Daoy (cell line): ENCODE data around the gene SEMA3D. TPM values are rescaled to one million over a fixed set of nuclear protein-coding genes. Genes with fewer than 3 reads are reported as not detected.
"Not testable (repeated sequence)": the region's sequence is repeated elsewhere in the genome, so short reads cannot be mapped to it uniquely, and the experiment has no call there.

Experiments
- DNase-seq: peaks from one replicate; pipeline ENCODE4 v3.0.0-alpha.2; 2015; ENCODE audit warnings: low read depth
- total RNA-seq: library from RNA; depleted of rRNA; stranded (reverse); fragments of >200 nt; shearing (Covaris generic); gene quantifications from 2 replicates; pipeline ENCODE4 v1.2.3, GENCODE V29; 2014

Gene SEMA3D
- total RNA-seq, 1 experiment from 2014 or later: 1.8 TPM

DNA sequence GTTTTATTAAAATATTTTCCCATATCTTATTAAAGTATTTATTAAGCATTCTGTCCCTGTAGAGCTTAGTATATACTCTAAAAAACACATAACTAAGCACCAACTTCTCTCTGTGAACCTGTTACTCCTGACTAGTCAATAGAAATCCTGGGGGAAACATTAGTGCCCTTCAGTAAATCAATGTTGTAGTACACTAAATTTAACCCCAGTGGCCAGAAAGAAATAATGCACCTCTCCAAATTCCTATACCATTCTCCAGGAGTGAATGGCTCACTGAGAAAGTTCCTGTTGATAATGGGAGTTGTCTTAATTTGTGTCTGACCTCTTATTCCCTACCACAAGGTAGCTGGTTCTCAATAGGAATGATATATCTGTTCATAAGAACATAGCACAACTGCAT lies 188.2 kb downstream of the SEMA3D start:
- no peak for DNase-seq

DNA sequence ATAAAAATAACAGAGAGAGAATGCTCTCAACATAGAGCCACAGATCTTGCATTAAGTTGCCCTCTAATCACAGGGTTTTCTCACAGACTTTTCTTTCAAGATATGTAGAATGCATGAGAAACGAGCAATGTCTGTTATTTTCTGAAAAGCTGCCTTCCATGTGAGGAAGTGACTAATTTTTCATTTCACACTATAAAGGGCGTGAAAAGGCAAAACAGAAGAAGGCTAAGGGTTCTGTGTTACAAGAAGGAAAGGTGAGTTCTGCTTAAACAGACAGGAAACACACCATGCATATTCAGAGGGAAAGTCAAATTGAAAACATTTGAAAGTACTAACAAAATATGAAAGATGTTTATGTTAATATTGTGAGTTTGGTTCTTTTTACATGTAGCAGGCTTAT lies 189.2 kb downstream of the SEMA3D start:
- DNase-seq: no peak

DNA sequence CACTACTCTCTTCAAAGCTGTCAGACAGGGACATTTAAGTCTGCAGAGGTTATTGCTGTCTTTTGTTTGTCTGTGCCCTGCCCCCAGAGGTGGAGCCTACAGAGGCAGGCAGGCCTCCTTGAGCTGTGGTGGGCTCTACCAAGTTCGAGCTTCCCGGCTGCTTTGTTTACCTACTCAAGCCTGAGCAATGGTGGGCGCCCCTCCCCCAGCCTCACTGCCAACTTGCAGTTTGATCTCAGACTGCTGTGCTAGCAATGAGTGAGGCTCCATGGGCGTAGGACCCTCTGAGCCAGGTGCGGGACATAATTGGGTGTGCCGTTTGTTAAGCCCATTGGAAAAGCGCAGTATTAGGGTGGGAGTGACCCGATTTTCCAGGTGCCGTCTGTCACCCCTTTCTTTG lies 193.9 kb downstream of the SEMA3D start:
- not testable (repeated sequence) for DNase-seq

DNA sequence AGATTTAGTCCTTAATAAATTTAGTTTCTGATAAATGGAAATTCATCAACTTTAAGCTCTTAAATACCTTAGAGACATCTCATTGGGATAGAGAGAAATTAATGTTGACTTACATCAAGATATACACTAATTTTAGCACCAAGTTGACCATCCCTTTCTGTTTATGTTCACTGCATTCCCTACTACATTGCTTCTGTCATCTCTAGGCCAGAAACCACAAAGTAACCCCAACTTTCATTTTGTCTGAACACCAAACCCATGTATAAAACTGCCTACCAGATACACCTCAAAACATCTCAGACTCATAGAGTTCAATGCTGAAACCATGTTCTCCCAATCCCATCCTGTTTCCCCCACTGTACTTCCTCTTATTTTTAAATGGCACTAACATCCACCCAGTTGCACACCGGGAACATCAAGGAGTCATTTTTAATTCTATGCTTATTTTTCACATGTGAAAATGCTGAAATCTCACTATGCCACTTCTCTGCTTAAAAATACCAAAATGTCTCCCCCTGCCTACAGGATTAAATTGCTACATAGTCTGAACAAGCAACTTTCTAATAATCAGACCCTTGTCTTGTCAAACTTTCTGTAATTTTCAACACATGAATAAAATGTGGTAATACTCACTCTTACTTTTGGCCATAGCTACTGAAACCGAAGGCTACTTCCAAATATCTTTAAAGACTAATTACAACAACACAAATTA lies 201.6 kb downstream of the SEMA3D start:
- DNase-seq: no peak

DNA sequence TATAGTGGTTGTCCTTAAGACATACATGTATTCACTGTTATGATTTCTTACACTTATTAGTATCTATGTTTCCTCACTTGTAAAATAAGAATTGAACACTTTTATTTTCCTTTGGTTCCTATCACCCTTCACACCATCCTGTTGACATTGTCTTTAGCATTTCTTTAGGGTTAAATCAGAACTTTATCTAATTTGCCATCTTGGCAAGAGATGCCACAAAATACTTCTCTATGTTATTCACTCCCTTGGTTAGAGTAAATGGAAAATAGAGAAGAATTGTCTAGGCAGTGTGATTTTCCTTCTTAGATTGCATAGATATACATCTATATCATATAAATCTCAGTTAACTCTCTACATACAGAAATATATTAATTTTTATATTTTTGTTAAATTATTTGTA lies 204.7 kb downstream of the SEMA3D start:
- DNase-seq: no peak

DNA sequence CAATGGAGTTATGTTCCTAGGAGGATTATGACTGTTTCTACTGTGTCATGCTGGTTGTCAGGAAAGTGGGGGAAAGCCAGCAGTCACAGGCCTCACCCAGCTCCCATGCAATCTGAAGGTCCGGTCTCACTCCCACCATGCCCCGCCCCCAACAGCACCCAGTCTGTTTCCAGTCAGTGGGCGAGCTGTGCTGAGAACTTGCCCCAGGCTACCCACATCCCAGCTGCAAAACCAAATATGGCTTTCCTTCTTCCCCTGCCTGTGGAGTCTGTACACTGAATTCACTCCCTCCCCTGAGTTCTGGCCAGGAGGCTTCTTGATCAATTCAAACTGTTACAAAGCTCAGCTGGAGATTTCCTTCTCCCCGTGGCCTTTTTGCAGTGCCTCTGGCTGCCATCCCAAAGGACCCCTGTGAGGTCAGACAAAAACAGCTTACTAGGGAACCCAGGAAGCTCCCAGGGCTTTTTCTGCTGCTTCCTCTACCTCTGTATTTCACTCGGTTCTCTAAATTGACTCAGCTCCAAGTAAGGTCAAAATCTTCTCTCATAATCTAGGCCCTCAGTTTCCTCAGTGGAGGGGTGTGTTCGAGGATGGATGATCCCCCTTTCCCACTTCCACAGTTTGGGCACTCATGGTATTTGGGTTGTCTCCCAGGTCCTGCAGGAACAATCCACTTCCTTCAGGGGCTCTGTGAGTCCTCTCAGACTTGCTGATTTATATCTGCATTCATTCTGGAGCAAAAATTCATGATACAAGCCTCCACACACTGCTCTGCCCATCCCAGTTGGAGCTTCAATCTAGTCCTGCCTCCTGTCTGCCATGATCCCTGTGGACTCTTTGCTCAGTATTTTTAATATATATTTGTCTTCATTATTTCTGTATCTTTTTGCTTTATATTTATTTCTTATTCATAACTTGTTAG lies 205.5 kb downstream of the SEMA3D start:
- DNase-seq: peak; percentile 2

DNA sequence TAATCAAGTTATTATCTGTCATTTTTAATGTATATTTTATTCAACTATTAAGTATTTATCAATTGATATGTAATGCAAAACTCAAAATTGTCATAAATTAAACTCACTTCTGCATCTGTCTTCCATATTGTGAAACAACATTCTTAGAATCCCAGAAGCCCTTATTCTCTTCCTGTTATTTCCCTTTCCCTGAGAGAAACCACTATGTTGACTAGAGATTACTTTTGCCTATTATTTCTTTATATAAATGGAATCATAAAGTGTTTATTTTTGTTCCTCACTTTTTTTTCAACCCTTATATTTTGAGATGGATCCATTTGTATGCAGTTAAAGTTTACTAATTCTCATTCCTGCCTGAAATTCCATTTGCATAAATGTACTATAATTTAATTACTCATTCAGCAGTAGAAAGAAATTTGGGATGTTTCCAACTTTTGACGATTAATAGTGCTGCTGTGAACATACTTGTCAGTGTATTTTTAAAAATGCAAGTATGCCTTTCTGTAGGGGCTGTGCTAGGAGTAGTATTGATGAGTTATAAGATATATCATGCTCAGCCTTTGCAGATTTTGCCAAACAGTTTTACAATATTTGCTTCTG lies 211.2 kb downstream of the SEMA3D start:
- DNase-seq: no peak

DNA sequence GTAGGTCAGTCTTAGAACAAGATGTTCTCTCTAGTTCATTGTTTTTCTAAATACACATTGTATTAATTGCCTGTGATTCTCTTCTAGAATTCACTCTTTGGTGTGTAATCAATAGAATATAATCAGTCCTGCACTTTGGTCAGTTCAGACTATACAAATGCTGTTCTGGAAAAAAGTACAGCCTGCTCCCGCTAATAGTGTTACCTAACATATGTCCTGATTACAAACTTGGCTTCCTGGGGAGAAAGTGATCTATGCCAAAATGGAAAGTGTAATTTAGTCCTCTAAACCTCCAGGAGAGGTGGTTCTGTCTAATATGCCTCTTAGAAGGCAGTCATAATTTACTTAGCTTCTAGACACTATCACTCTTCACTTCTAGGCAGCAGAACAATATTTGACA lies 215.5 kb downstream of the SEMA3D start:
- no peak for DNase-seq

DNA sequence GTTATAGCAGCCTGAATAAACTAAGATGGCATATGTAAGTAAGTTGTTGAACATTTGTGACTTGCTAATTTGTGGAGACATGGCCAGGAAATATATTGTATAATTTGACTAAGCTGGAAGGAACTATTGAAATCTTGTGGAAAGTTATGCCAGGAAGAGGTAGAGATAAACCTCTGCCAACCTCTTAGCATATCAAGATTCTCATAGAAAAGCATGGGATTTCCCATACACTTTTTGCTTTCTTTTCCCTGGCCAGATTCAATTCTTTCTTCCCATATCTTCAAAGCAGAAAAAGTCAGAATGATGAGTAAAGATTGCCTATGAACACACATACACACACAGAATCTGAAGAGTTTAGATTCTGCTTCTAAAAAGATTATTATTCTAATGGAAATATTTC lies 216.2 kb downstream of the SEMA3D start:
- no peak for DNase-seq

DNA sequence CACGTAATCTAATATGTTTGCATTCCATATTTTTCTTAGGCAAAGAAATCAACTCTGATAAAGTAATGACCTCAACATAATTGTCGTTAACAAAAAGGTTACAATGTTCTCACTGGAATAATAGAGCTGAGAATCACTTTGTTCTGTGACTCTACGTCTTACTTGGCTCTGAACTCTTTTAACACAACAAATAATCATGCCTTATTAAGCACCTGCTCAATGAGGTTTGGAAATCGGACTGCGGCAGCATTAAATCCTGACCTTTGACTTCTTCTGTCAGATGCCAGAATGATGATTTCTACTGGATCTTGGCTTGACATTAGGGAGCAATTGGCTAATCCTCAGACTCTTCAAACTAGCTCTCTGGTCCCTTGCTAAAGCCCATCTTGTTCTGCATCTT lies 233.6 kb downstream of the SEMA3D start:
- no peak for DNase-seq

DNA sequence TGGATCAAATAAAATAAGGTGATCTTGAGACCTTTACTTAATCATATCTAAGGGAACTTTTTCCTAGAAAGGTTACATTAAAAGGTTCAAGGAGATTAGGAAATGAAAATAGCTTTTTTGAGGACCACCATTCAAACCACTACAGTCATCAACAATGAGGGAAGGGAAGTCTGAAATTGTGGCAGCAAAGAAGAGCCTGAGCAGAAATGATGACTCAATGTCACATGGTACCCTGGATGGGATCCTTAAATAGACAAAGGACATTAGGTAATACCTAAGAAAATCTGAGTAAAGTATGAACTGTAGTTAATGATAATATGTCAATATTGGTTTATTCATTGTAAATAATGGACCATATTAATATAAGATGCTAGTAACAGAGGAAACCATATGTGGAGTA lies 236.0 kb downstream of the SEMA3D start:
- peak; percentile 8 for DNase-seq

DNA sequence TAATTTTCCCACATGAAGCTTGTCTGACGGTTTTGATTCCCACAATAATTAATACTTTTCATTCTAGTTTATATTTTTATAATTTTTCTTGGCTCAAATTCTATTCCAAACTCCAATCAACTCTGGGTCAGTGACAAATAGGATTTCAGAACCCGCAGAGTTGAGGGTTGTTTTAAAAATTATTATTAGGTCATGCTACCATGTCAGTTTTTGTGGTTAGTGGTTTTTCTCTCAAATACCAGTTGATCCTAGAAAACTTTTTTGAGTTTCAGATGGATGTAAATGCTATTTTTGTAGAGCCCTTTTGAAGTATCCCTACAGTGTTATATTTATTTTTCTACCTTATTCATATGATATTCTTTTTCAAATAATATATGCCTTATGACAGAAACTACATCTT lies 237.4 kb downstream of the SEMA3D start:
- DNase-seq: no peak

DNA sequence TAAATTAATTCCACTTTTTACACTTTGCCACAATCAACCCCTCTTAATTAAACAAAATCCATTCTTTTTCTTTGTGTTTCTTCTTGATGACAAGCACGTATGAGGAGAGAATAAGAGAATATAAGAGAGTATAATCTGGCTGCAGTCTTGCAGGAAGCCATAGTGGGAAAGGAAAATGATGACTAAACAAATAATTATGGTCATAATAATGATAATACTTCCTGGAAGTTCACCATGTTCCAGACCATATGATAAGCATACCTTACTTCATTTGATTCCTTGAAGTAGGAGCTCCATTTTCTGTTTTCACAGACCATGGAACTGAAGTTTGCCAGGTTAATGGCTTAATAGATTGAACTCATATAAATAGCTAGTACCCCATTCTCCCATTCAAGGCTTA lies 237.8 kb downstream of the SEMA3D start:
- no peak for DNase-seq

DNA sequence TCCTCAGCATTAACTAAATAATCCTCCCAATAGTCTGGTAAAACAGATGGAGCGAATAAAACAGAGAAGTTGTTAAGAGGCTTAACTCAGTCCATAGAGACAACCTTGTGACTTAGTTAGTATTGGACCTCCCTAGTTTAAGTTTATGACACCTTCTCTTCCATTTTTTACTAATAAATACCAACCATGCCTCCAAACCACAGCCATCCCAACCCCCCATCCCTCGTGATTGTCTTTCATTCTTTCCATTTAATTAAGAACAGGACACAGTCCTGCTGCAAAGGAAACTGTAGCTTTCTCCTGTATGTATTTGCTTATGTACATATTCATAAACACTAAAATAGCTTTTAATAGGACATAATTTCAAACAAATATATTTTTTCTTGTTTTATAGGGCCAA lies 238.2 kb downstream of the SEMA3D start:
- DNase-seq: no peak

DNA sequence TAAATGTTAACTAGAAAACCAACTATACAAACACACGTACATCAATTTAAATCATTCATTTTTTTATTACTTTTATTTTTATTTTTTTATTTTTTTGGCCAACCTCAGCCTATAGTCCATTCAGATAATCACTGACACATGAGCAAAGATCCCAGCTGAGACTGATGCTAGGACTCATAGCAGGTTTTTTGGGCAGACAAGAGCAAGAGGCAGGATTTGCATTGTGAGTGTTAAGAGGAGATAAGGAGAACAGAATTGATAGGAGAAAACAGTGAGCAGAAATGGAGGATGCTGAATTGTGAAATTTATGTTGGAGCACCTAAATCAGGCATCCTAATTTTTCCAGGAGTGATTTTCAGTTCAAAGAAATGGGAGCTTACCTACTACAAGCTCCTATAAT lies 240.3 kb downstream of the SEMA3D start:
- DNase-seq: no peak
